ENCODE results near the gene SPACA7.

DNA sequence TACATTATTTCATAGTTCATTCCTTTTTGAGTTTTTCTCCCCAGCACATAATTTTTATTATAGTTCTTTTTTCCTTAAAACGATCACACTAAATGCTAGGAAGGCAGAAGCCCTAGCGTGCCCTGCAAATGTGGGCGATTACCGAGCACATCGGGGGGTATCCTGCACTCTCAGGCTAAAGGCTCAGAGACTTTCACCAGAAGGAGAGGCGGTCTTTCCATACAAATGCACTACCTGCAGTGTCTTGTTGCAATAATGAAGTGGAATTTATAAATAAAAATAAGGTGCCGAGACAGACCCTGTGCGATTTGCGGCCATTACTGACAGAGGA is 29.3 kb upstream of the SPACA7 start:
- TF ChIP-seq, protein P1, sequence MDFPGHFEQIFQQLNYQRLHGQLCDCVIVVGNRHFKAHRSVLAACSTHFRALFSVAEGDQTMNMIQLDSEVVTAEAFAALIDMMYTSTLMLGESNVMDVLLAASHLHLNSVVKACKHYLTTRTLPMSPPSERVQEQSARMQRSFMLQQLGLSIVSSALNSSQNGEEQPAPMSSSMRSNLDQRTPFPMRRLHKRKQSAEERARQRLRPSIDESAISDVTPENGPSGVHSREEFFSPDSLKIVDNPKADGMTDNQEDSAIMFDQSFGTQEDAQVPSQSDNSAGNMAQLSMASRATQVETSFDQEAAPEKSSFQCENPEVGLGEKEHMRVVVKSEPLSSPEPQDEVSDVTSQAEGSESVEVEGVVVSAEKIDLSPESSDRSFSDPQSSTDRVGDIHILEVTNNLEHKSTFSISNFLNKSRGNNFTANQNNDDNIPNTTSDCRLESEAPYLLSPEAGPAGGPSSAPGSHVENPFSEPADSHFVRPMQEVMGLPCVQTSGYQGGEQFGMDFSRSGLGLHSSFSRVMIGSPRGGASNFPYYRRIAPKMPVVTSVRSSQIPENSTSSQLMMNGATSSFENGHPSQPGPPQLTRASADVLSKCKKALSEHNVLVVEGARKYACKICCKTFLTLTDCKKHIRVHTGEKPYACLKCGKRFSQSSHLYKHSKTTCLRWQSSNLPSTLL (IDR thresholded peaks at IDR 0.05), result no peak
- TF ChIP-seq EZH2 (IDR thresholded peaks at IDR 0.05; ENCODE audit: borderline replicate concordance, low read depth, low read length), result no peak
- TF ChIP-seq, protein P2, sequence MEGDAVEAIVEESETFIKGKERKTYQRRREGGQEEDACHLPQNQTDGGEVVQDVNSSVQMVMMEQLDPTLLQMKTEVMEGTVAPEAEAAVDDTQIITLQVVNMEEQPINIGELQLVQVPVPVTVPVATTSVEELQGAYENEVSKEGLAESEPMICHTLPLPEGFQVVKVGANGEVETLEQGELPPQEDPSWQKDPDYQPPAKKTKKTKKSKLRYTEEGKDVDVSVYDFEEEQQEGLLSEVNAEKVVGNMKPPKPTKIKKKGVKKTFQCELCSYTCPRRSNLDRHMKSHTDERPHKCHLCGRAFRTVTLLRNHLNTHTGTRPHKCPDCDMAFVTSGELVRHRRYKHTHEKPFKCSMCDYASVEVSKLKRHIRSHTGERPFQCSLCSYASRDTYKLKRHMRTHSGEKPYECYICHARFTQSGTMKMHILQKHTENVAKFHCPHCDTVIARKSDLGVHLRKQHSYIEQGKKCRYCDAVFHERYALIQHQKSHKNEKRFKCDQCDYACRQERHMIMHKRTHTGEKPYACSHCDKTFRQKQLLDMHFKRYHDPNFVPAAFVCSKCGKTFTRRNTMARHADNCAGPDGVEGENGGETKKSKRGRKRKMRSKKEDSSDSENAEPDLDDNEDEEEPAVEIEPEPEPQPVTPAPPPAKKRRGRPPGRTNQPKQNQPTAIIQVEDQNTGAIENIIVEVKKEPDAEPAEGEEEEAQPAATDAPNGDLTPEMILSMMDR (IDR thresholded peaks at IDR 0.05 in 2 of 3, conservative IDR thresholded peaks at IDR 0.05 in 1 of 3; ENCODE audit: insufficient read depth in 2 of 3, low read depth in 1 of 3, low read length in 3 of 3), result no peak
- no peak for TF ChIP-seq POLR2A (conservative IDR thresholded peaks at IDR 0.05)
- no peak for TF ChIP-seq RBM15 (IDR thresholded peaks at IDR 0.05; ENCODE audit: insufficient read depth, low read length)
- no peak for TF ChIP-seq POLR2AphosphoS2 (IDR thresholded peaks at IDR 0.05; ENCODE audit: low read length)
- TF ChIP-seq, protein P3, sequence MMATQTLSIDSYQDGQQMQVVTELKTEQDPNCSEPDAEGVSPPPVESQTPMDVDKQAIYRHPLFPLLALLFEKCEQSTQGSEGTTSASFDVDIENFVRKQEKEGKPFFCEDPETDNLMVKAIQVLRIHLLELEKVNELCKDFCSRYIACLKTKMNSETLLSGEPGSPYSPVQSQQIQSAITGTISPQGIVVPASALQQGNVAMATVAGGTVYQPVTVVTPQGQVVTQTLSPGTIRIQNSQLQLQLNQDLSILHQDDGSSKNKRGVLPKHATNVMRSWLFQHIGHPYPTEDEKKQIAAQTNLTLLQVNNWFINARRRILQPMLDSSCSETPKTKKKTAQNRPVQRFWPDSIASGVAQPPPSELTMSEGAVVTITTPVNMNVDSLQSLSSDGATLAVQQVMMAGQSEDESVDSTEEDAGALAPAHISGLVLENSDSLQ (IDR thresholded peaks at IDR 0.05), result no peak
- TF ChIP-seq, protein P4, sequence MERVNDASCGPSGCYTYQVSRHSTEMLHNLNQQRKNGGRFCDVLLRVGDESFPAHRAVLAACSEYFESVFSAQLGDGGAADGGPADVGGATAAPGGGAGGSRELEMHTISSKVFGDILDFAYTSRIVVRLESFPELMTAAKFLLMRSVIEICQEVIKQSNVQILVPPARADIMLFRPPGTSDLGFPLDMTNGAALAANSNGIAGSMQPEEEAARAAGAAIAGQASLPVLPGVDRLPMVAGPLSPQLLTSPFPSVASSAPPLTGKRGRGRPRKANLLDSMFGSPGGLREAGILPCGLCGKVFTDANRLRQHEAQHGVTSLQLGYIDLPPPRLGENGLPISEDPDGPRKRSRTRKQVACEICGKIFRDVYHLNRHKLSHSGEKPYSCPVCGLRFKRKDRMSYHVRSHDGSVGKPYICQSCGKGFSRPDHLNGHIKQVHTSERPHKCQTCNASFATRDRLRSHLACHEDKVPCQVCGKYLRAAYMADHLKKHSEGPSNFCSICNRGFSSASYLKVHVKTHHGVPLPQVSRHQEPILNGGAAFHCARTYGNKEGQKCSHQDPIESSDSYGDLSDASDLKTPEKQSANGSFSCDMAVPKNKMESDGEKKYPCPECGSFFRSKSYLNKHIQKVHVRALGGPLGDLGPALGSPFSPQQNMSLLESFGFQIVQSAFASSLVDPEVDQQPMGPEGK (CRISPR knock-in tag; IDR thresholded peaks at IDR 0.05; ENCODE audit: borderline replicate concordance), result no peak

All from K562 (cell line).